ENCODE measurements around the gene LYRM1. TPM values are rescaled to one million over a fixed set of nuclear protein-coding genes. Genes with fewer than 3 reads are reported as not detected.
"Not testable (repeated sequence)": the region's sequence is repeated elsewhere in the genome, so short reads cannot be mapped to it uniquely, and the experiment has no call there.

Gene LYRM1
- total RNA-seq, 1 donor from 2014 or later: 45.4 TPM

- H3K9me3 ChIP-seq (replicated peaks): no peaks in the 10 kb centered on the region
- no peak overlapping the region for H3K27ac ChIP-seq (replicated peaks)
- no peaks in the 10 kb centered on the region for H3K4me1 ChIP-seq
- TF ChIP-seq CTCF (IDR thresholded peaks at IDR 0.05; ENCODE audit: borderline replicate concordance): no peak
- DNase-seq: no peak
- H3K36me3 ChIP-seq: no peaks in the 10 kb centered on the region
- intact Hi-C loops (cut with micrococcal nuclease): no loop called here
- H3K4me3 ChIP-seq: no peak overlapping the region
- no peaks in the 10 kb centered on the region for H3K27me3 ChIP-seq (ENCODE audit: low read depth)
These were observed 70.8 kb downstream of the LYRM1 start for GRCh38 chr16:20971401-20971800.

- H3K4me3 ChIP-seq; DNase-seq; H3K36me3 ChIP-seq; intact Hi-C loops (cut with micrococcal nuclease); H3K4me1 ChIP-seq; H3K27me3 ChIP-seq (ENCODE audit: low read depth); H3K9me3 ChIP-seq (replicated peaks); H3K27ac ChIP-seq (replicated peaks): not testable (repeated sequence)
These were observed 72.6 kb downstream of the LYRM1 start for GRCh38 chr16:20973201-20973600.

Other genes starting within 250 kb of the LYRM1 start
- gene ACSM1, start 203.1 kb upstream of the LYRM1 start, total RNA-seq: 0.27 TPM
- 18.3 TPM for gene THUMPD1, start 159.0 kb upstream of the LYRM1 start, total RNA-seq
- 10.0 TPM for gene ACSM3, start 136.8 kb upstream of the LYRM1 start, total RNA-seq
- gene ERI2, start 94.3 kb upstream of the LYRM1 start, total RNA-seq: 9.8 TPM
- gene REXO5, start 94.2 kb upstream of the LYRM1 start, total RNA-seq: 5.9 TPM
- gene DCUN1D3, start 413 bp upstream of the LYRM1 start, total RNA-seq: 9.8 TPM

All from left ventricle myocardium inferior (tissue), 1 donor.